HCT116 (cell line): Measurements from ENCODE around the gene PLA2G15. TPM values are rescaled to one million over a fixed set of nuclear protein-coding genes. Genes with fewer than 3 reads are reported as not detected.

ENCODE experiments used
- ATAC-seq: fragments of 200-7000 bp; cut with Tn5 transposase; 2 replicates; pipeline ENCODE4 v1.9.1; 2020; ENCODE audit warnings: mild to moderate bottlenecking, moderate library complexity
- BruUV-seq: library from RNA; stranded (reverse); fragments of 400-500 nt; replicated peaks from 2 replicates; lab custom pipeline; 2021; lab: Mats Ljungman, UMichigan
- CTCF ChIA-PET: fragments of 300-600 bp; sonication (Branson Sonifier 250); formaldehyde crosslinking; loops from one replicate; lab custom pipeline; 2021; ENCODE audit warnings: antibody characterized with exemption; lab: Charles Lee
- POLR2A ChIA-PET: fragments of 300-600, 350-600 bp; sonication (Branson Sonifier 250); formaldehyde crosslinking; loops from one replicate; lab custom pipeline; 2021; ENCODE audit warnings: antibody characterized with exemption; lab: Charles Lee
- RAD21 ChIA-PET, 2 experiments: fragments of 300-600 bp; sonication (Branson Sonifier 250); formaldehyde crosslinking; loops; one replicate each; lab custom pipeline; 2023; ENCODE audit warnings: low total read pairs in 2 of 2; ENCODE audit not compliant: uncharacterized antibody in 2 of 2, unreplicated experiment in 2 of 2, low non-redundant PET in 1 of 2; lab: Charles Lee
- DNase-seq: peaks from one replicate; pipeline ENCODE4 v3.0.0-alpha.2; 2010; ENCODE audit warnings: low read depth, low spot score
- H2AFZ ChIP-seq: fragments of 200-600 bp; shearing (Covaris generic), sonication (generic); 2 replicates; pipeline ENCODE4 v1.6.1; 2017; ENCODE audit warnings: low read depth, mixed run types, mixed read lengths, antibody characterized with exemption, low read length; ENCODE audit not compliant: poor library complexity, severe bottlenecking
- H3K27ac ChIP-seq: 2 replicates; pipeline ENCODE4 v1.5.1; 2012; ENCODE audit warnings: low read depth, low read length
- H3K27me3 ChIP-seq: fragments of 200-600 bp; sonication (generic); 2 replicates; pipeline ENCODE4 v1.6.1; 2016; ENCODE audit warnings: mixed run types, low read length, mixed read lengths; ENCODE audit not compliant: insufficient read depth
- H3K36me3 ChIP-seq, 2 experiments: fragments of 200-500 bp in 1 of 2; fragments of 200-600 bp in 1 of 2; sonication (Bioruptor generic) in 1 of 2; sonication (generic) in 1 of 2; 2 replicates each; pipeline versions ENCODE4 v1.5.1 to v1.6.1; 2014 to 2016; ENCODE audit warnings: low read length in 2 of 2, inconsistent platforms in 1 of 2, mixed read lengths in 1 of 2, mixed run types in 1 of 2; ENCODE audit not compliant: insufficient read depth in 2 of 2, control insufficient read depth in 1 of 2
- H3K4me1 ChIP-seq, 2 experiments: fragments of 200-600 bp in 1 of 2; sonication (generic) in 1 of 2; 2 replicates each; pipeline versions ENCODE4 v1.5.1 to v1.6.1; 2012 to 2017; ENCODE audit warnings: low read length in 2 of 2, inconsistent platforms in 1 of 2, mild to moderate bottlenecking in 1 of 2, mixed read lengths in 1 of 2, mixed run types in 1 of 2, moderate library complexity in 1 of 2; ENCODE audit not compliant: insufficient read depth in 2 of 2, control insufficient read depth in 1 of 2
- H3K4me2 ChIP-seq: fragments of 200-600 bp; sonication (generic); 2 replicates; pipeline ENCODE4 v1.6.1; 2017; ENCODE audit warnings: mixed run types, low read length, mixed read lengths
- H3K4me3 ChIP-seq, 2 experiments: fragments of 200-600 bp in 1 of 2; sonication (generic) in 1 of 2; replicated peaks in 1 of 2; 2 replicates each; pipeline ENCODE4 v1.5.1; 2011 to 2016; ENCODE audit warnings: low read length in 2 of 2, control low read depth in 1 of 2, low read depth in 1 of 2, mild to moderate bottlenecking in 1 of 2, mixed read lengths in 1 of 2, mixed run types in 1 of 2
- H3K79me2 ChIP-seq: fragments of 200-600 bp; sonication (generic); 2 replicates; pipeline ENCODE4 v1.6.1; 2017; ENCODE audit warnings: mild to moderate bottlenecking, mixed run types, low read length, moderate library complexity, mixed read lengths; ENCODE audit not compliant: insufficient read depth
- H3K9ac ChIP-seq: fragments of 200-600 bp; sonication (generic); 2 replicates; pipeline ENCODE4 v1.6.1; 2016; ENCODE audit warnings: low read length, mixed read lengths
- H3K9me2 ChIP-seq: fragments of 200-600 bp; sonication (generic), shearing (Covaris generic); 2 replicates; pipeline ENCODE4 v1.6.1; 2017; ENCODE audit warnings: mixed run types, mild to moderate bottlenecking, moderate library complexity; ENCODE audit not compliant: insufficient read depth
- H3K9me3 ChIP-seq, 2 experiments: fragments of 200-500 bp in 1 of 2; fragments of 200-600 bp in 1 of 2; sonication (Bioruptor generic) in 1 of 2; sonication (generic) in 1 of 2; 2 replicates each; pipeline ENCODE4 v1.6.1; 2014 to 2017; ENCODE audit warnings: low read length in 2 of 2, mixed read lengths in 2 of 2, inconsistent platforms in 1 of 2, low read depth in 1 of 2, mild to moderate bottlenecking in 1 of 2, mixed run types in 1 of 2, moderate library complexity in 1 of 2; ENCODE audit not compliant: control insufficient read depth in 1 of 2, insufficient read depth in 1 of 2
- H4K20me1 ChIP-seq: fragments of 200-600 bp; sonication (generic), shearing (Covaris generic); 2 replicates; pipeline ENCODE4 v1.6.1; 2017; ENCODE audit warnings: mixed run types, mild to moderate bottlenecking, moderate library complexity; ENCODE audit not compliant: insufficient read depth
- ATF3 ChIP-seq: IDR thresholded peaks from 2 replicates; pipeline ENCODE4 v1.6.1; 2012
- CBX3 ChIP-seq: IDR thresholded peaks from 2 replicates; pipeline ENCODE4 v1.6.1; 2012; ENCODE audit warnings: low read depth
- CEBPB ChIP-seq: IDR thresholded peaks from 2 replicates; pipeline ENCODE4 v1.6.1; 2012; ENCODE audit warnings: low read depth
- CTCF ChIP-seq, 3 experiments: fragments of 200-600 bp in 1 of 3; sonication (generic) in 1 of 3; IDR thresholded peaks in 2 of 3; conservative IDR thresholded peaks in 1 of 3; 2 replicates each; pipeline ENCODE4 v1.5.1; 2012 to 2017; ENCODE audit warnings: low read depth in 2 of 3, low read length in 2 of 3, antibody characterized with exemption in 1 of 3, borderline replicate concordance in 1 of 3, control low read depth in 1 of 3, mild to moderate bottlenecking in 1 of 3, mixed read lengths in 1 of 3, mixed run types in 1 of 3, moderate library complexity in 1 of 3; ENCODE audit not compliant: insufficient read depth in 1 of 3
- EGR1 ChIP-seq: IDR thresholded peaks from 2 replicates; pipeline ENCODE4 v1.6.1; 2012; ENCODE audit warnings: low read depth
- ELF1 ChIP-seq: IDR thresholded peaks from 2 replicates; pipeline ENCODE4 v1.6.1; 2012; ENCODE audit warnings: low read depth, borderline replicate concordance
- EZH2 ChIP-seq: fragments of 200-600 bp; sonication (generic); IDR thresholded peaks from 2 replicates; pipeline ENCODE4 v1.6.1; 2017; ENCODE audit warnings: antibody characterized with exemption, mixed run types
- FOSL1 ChIP-seq: IDR thresholded peaks from 2 replicates; pipeline ENCODE4 v1.6.1; 2012; ENCODE audit warnings: low read depth
- MAX ChIP-seq: IDR thresholded peaks from 2 replicates; pipeline ENCODE4 v1.6.1; 2012
- POLR2AphosphoS5 ChIP-seq: IDR thresholded peaks from 2 replicates; pipeline ENCODE4 v1.6.1; 2011; ENCODE audit warnings: mild to moderate bottlenecking, low read depth, low read length, moderate library complexity
- RAD21 ChIP-seq: IDR thresholded peaks from 2 replicates; pipeline ENCODE4 v1.6.1; 2012; ENCODE audit warnings: low read depth, mild to moderate bottlenecking
- SIN3A ChIP-seq: IDR thresholded peaks from 2 replicates; pipeline ENCODE4 v1.6.1; 2012; ENCODE audit warnings: low read depth
- SRF ChIP-seq: IDR thresholded peaks from 2 replicates; pipeline ENCODE4 v1.6.1; 2012; ENCODE audit warnings: low read depth
- TCF7L2 ChIP-seq: IDR thresholded peaks from 2 replicates; pipeline ENCODE4 v1.7.0; 2011; ENCODE audit warnings: borderline replicate concordance, inconsistent platforms; ENCODE audit not compliant: insufficient read depth, insufficient read length; ENCODE audit errors: extremely low read depth
- ZFX ChIP-seq: fragments of 450-650 bp; IDR thresholded peaks from 2 replicates; pipeline ENCODE4 v1.6.1; 2017
- intact Hi-C: fragments of 100-400 bp; cut with micrococcal nuclease; formaldehyde crosslinking; loops from 2 replicates; pipeline ENCODE4 v1.10.0; 2022
- total RNA-seq: library from RNA; stranded (reverse); gene quantifications from one replicate; pipeline ENCODE4 v1.2.1, GENCODE V29; 2021; ENCODE audit not compliant: unreplicated experiment

Gene PLA2G15
- total RNA-seq, 1 experiment from 2014 or later, result 7.5 TPM

DNA sequence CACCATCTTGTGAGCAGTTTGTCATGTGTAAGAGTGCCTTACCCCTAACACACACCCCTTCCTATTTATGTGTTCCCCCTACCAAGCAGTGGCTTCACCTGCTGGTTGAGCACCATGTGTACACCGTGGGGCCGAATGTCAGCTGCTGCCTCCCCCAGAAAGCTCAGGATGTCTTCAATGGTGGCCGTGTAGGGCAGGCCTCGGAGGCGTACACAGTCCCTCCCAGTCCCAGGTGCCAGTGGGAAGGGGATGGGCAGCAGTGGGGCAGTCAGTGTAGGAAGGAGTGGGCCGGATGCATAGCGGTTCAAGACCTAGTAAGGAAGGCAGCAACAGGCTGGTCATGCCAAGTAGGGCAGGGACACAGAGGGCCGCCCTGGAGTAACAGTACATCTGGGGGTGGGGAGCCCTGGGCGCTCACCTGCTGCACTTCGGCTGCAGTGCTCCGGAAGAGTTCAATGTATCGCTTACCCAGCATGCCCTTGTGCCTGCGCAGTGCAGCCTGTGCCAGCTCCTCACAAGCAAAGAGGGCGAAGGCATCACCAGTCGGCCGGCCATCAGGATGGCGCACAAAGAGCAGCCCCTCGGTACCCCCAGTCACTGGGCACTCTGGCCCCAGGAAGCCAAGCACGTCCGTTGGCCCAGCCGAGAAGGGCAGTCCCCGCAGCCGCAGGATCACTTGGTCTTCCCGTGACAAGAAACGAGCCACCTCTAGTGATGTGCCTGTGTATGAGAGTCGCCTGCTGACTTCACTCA is 13.6 kb upstream of the PLA2G15 start:
- BruUV-seq, result no TSS peak
- Histone ChIP-seq H3K9me2 (no peaks in the 10 kb centered on the region), H2AFZ (no peak overlapping the region), H3K36me3 (peaks cover 18 to 51% of the 10 kb centered on the region in 2 experiments; a peak in 3 of 4 replicates), H4K20me1 (peaks cover 4% of the 10 kb centered on the region; the same call in 1 of the 2 replicates), H3K9ac (no peak overlapping the region), H3K4me1 (peaks cover 19 to 24% of the 10 kb centered on the region in 2 experiments), H3K4me2 (no peak overlapping the region), H3K4me3 (no peak overlapping the region), H3K27ac (no peak overlapping the region), H3K27me3 (no peaks in the 10 kb centered on the region), H3K79me2 (peaks cover 43% of the 10 kb centered on the region), H3K9me3 (no peaks in the 10 kb centered on the region)
- TF ChIP-seq EGR1 (no peak), SRF (no peak), POLR2AphosphoS5 (no peak), ZFX (no peak), TCF7L2 (no peak), CTCF (IDR thresholded peaks at IDR 0.05 in 2 of 3, conservative IDR thresholded peaks at IDR 0.05 in 1 of 3; ENCODE audit: borderline replicate concordance in 1 of 3, insufficient read depth in 1 of 3, low read depth in 2 of 3, low read length in 2 of 3) (no peak), ATF3 (no peak), RAD21 (no peak), CBX3 (no peak), SIN3A (no peak), ELF1 (no peak), MAX (no peak), EZH2 (no peak), CEBPB (no peak), FOSL1 (no peak)
- ATAC-seq (no peak), DNase-seq (no peak)
- RAD21 ChIA-PET, result no interaction called here
- intact Hi-C loops, result loop anchor here (10.0 kb wide), 1 partner anchor 707 kb away; the partner anchor contains the start of gene RIPOR1
- POLR2A ChIA-PET, result no interaction called here
- CTCF ChIA-PET, result no interaction called here
